Keratinocyte (primary cell): ENCODE results near the gene CLDN19. TPM values are rescaled to one million over a fixed set of nuclear protein-coding genes. Genes with fewer than 3 reads are reported as not detected.

ENCODE experiments used
- DNase-seq: peaks from one replicate; pipeline ENCODE4 v3.0.0-alpha.2; 2011; ENCODE audit warnings: low read depth, missing footprints, low spot score
- FAIRE-seq: peaks from 2 replicates; lab custom pipeline; 2011; peaks lifted over from hg19 to GRCh38; lab: Jason Lieb, UNC
- H2AFZ ChIP-seq: 2 replicates; pipeline ENCODE4 v1.6.0; 2012; ENCODE audit warnings: low read length, control low read depth, inconsistent platforms; ENCODE audit not compliant: control insufficient read depth
- H3K27ac ChIP-seq: 2 replicates; pipeline ENCODE4 v1.5.1; 2011; ENCODE audit warnings: low read length; ENCODE audit not compliant: control insufficient read depth, insufficient read depth
- H3K27me3 ChIP-seq: 3 replicates; pipeline ENCODE4 v1.6.0; 2011; ENCODE audit warnings: low read length; ENCODE audit not compliant: control insufficient read depth, insufficient read depth; ENCODE audit errors: extremely low read depth
- H3K36me3 ChIP-seq, 2 experiments: 2 replicates in 1 of 2; 3 replicates in 1 of 2; pipeline ENCODE4 v1.5.1; 2011; ENCODE audit warnings: low read length in 2 of 2, mild to moderate bottlenecking in 1 of 2; ENCODE audit not compliant: control insufficient read depth in 2 of 2, insufficient read depth in 2 of 2; ENCODE audit errors: extremely low read depth in 1 of 2
- H3K4me1 ChIP-seq: 3 replicates; pipeline ENCODE4 v1.5.1; 2011; ENCODE audit warnings: low read length; ENCODE audit not compliant: control insufficient read depth, insufficient read depth; ENCODE audit errors: extremely low read depth
- H3K4me2 ChIP-seq: 3 replicates; pipeline ENCODE4 v1.6.0; 2011; ENCODE audit warnings: low read depth, low read length; ENCODE audit not compliant: control insufficient read depth, insufficient read depth; ENCODE audit errors: extremely low read depth
- H3K4me3 ChIP-seq, 3 experiments: fragments of 200-600 bp in 1 of 3; sonication (generic) in 1 of 3; 2 replicates in 2 of 3; 3 replicates in 1 of 3; pipeline ENCODE4 v1.5.1; 2011 to 2016; ENCODE audit warnings: low read length in 3 of 3, mild to moderate bottlenecking in 3 of 3, control low read depth in 2 of 3, inconsistent platforms in 1 of 3, low read depth in 1 of 3, mixed read lengths in 1 of 3, mixed run types in 1 of 3, moderate library complexity in 1 of 3; ENCODE audit not compliant: control insufficient read depth in 2 of 3, insufficient read depth in 2 of 3; ENCODE audit errors: extremely low read depth in 1 of 3
- H3K79me2 ChIP-seq: 2 replicates; pipeline ENCODE4 v1.6.0; 2012; ENCODE audit warnings: low read length; ENCODE audit not compliant: control insufficient read depth, insufficient read depth
- H3K9ac ChIP-seq: 3 replicates; pipeline ENCODE4 v1.6.0; 2011; ENCODE audit warnings: low read length; ENCODE audit not compliant: control insufficient read depth, insufficient read depth; ENCODE audit errors: extremely low read depth
- H3K9me1 ChIP-seq: 3 replicates; pipeline ENCODE4 v1.6.0; 2011; ENCODE audit warnings: low read length; ENCODE audit not compliant: control insufficient read depth, insufficient read depth; ENCODE audit errors: extremely low read depth
- H3K9me3 ChIP-seq: 2 replicates; pipeline ENCODE4 v1.5.1; 2012; ENCODE audit warnings: low read depth, low read length; ENCODE audit not compliant: control insufficient read depth
- H4K20me1 ChIP-seq: 3 replicates; pipeline ENCODE4 v1.6.0; 2011; ENCODE audit warnings: low read length; ENCODE audit not compliant: control insufficient read depth, insufficient read depth; ENCODE audit errors: extremely low read depth
- CTCF ChIP-seq, 3 experiments: IDR thresholded peaks in 1 of 3; conservative IDR thresholded peaks in 1 of 3; optimal IDR thresholded peaks in 1 of 3; 2 replicates in 2 of 3; 3 replicates in 1 of 3; pipeline versions ENCODE3 to v1.5.1; 2011; ENCODE audit warnings: low read length in 3 of 3, mild to moderate bottlenecking in 3 of 3, moderate library complexity in 2 of 3, control low read depth in 1 of 3, inconsistent platforms in 1 of 3; ENCODE audit not compliant: insufficient read depth in 2 of 3; ENCODE audit errors: extremely low read depth in 1 of 3
- EZH2 ChIP-seq: IDR thresholded peaks from one replicate; pipeline ENCODE4 v1.6.1; 2012; ENCODE audit warnings: inconsistent platforms, mild to moderate bottlenecking, low read length, moderate library complexity
- dilution Hi-C: fragments of 300-500 bp; cut with MboI; formaldehyde crosslinking; loops from one replicate; pipeline ENCODE4 v1.7.0; 2020; ENCODE audit warnings: low sequenced_read_pairs; ENCODE audit not compliant: extremely low pct_ligation_motif_present
- polyA plus RNA-seq, 5 experiments: library from polyadenylated mRNA; depleted of rRNA in 3 of 5; stranded (reverse) in 3 of 5; stranded (forward) in 1 of 5; unstranded in 1 of 5; fragments of >200 nt; gene quantifications; 1 replicate in 1 of 5; 2 replicates in 3 of 5; 3 replicates in 1 of 5; pipeline versions ENCODE4 v1.2.1 to v1.2.3, GENCODE V29; 2011 to 2012; ENCODE audit warnings: missing spikeins in 2 of 5, low read depth in 1 of 5, low replicate concordance in 1 of 5

CLDN19 gene
- polyA plus RNA-seq, 1 donor (not counting 4 experiments of a cell fraction or from before 2014, with no cell fraction given) = not detected

GRCh38 chr1:42746436-42747105 lies 6.5 kb upstream of the CLDN19 start:
- Histone ChIP-seq H4K20me1 (no peaks in the 10 kb centered on the region), H3K27ac (no peak overlapping the region), H3K4me1 (peaks cover 23% of the 10 kb centered on the region), H3K9me3 (no peaks in the 10 kb centered on the region), H3K27me3 (no peaks in the 10 kb centered on the region), H3K79me2 (no peaks in the 10 kb centered on the region), H3K9ac (no peak overlapping the region), H3K36me3 (peaks cover 9 to 20% of the 10 kb centered on the region in 2 experiments), H3K9me1 (peaks cover 2% of the 10 kb centered on the region), H3K4me2 (no peak overlapping the region), H3K4me3 (no peak overlapping the region), H2AFZ (no peak overlapping the region)
- dilution Hi-C loops = no loop called here
- TF ChIP-seq EZH2 (no peak), CTCF (optimal IDR thresholded peaks at IDR 0.05 in 1 of 3, IDR thresholded peaks at IDR 0.05 in 1 of 3, conservative IDR thresholded peaks at IDR 0.05 in 1 of 3; ENCODE audit: extremely low read depth in 1 of 3, insufficient read depth in 2 of 3, low read length in 3 of 3) (no peak)
- FAIRE-seq (no peak), DNase-seq (no peak)

GRCh38 chr1:42745851-42746250 lies 5.8 kb upstream of the CLDN19 start:
- DNase-seq (no peak), FAIRE-seq (no peak)
- dilution Hi-C loops = no loop called here
- Histone ChIP-seq H3K4me3 (no peak overlapping the region), H3K9me1 (peaks cover 2% of the 10 kb centered on the region), H3K27me3 (no peaks in the 10 kb centered on the region), H4K20me1 (no peaks in the 10 kb centered on the region), H3K36me3 (peaks cover 9 to 20% of the 10 kb centered on the region in 2 experiments), H3K4me1 (peaks cover 23% of the 10 kb centered on the region), H3K9ac (no peak overlapping the region), H3K9me3 (no peaks in the 10 kb centered on the region), H3K27ac (no peak overlapping the region), H3K79me2 (no peaks in the 10 kb centered on the region), H2AFZ (no peak overlapping the region), H3K4me2 (no peak overlapping the region)
- TF ChIP-seq EZH2 (no peak), CTCF (optimal IDR thresholded peaks at IDR 0.05 in 1 of 3, IDR thresholded peaks at IDR 0.05 in 1 of 3, conservative IDR thresholded peaks at IDR 0.05 in 1 of 3; ENCODE audit: extremely low read depth in 1 of 3, insufficient read depth in 2 of 3, low read length in 3 of 3) (no peak)
